MM.1S (cell line): ENCODE measurements around the gene PES1.

Experiments used
- DNase-seq: peaks from one replicate; pipeline ENCODE4 v3.0.0-alpha.2; 2015
- H2AFZ ChIP-seq: fragments of 300-600 bp; sonication (generic); 2 replicates; pipeline ENCODE4 v1.6.0; 2016; ENCODE audit warnings: antibody characterized with exemption, low read length
- H3F3A ChIP-seq: fragments of 300-600 bp; sonication (generic); 2 replicates; pipeline ENCODE4 v1.6.1; 2016; ENCODE audit warnings: mild to moderate bottlenecking, antibody characterized with exemption, low read length, moderate library complexity, mixed read lengths; ENCODE audit not compliant: insufficient read depth
- H3K27ac ChIP-seq: fragments of 300-600 bp; sonication (generic); 2 replicates; pipeline ENCODE4 v1.5.1; 2016; ENCODE audit warnings: mild to moderate bottlenecking, low read length
- H3K27me3 ChIP-seq: fragments of 300-600 bp; sonication (generic); replicated peaks from 2 replicates; pipeline ENCODE4 v1.6.0; 2016; ENCODE audit warnings: low read length; ENCODE audit not compliant: insufficient read depth
- H3K36me3 ChIP-seq: fragments of 300-600 bp; sonication (generic); replicated peaks from 2 replicates; pipeline ENCODE4 v1.6.1; 2016; ENCODE audit warnings: mild to moderate bottlenecking, low read length, mixed read lengths; ENCODE audit not compliant: insufficient read depth
- H3K4me1 ChIP-seq: fragments of 300-600 bp; sonication (generic); 2 replicates; pipeline ENCODE4 v1.6.1; 2016; ENCODE audit warnings: low read length, mixed read lengths
- H3K4me2 ChIP-seq: fragments of 300-600 bp; sonication (generic); 2 replicates; pipeline ENCODE4 v1.6.0; 2016; ENCODE audit warnings: low read depth, low read length
- H3K4me3 ChIP-seq: fragments of 300-600 bp; sonication (generic); 2 replicates; pipeline ENCODE4 v1.5.1; 2016; ENCODE audit warnings: low read length, mixed read lengths
- H3K79me2 ChIP-seq: fragments of 300-600 bp; sonication (generic); 2 replicates; pipeline ENCODE4 v1.6.1; 2016; ENCODE audit warnings: mixed run types, low read length, mixed read lengths
- H3K9ac ChIP-seq: fragments of 300-600 bp; sonication (generic); 2 replicates; pipeline ENCODE4 v1.6.1; 2016; ENCODE audit warnings: low read length, mixed read lengths
- H3K9me2 ChIP-seq: fragments of 300-600 bp; sonication (generic); replicated peaks from 2 replicates; pipeline ENCODE4 v1.6.1; 2016; ENCODE audit warnings: mild to moderate bottlenecking, low read length, mixed read lengths; ENCODE audit not compliant: insufficient read depth
- H3K9me3 ChIP-seq: fragments of 300-600 bp; sonication (generic); replicated peaks from 2 replicates; pipeline ENCODE4 v1.6.1; 2016; ENCODE audit warnings: mild to moderate bottlenecking, low read length, mixed read lengths; ENCODE audit not compliant: insufficient read depth
- H4K20me1 ChIP-seq: fragments of 300-600 bp; sonication (generic); 2 replicates; pipeline ENCODE4 v1.6.1; 2016; ENCODE audit warnings: mild to moderate bottlenecking, low read length, moderate library complexity, mixed read lengths; ENCODE audit not compliant: insufficient read depth
- EZH2 ChIP-seq: fragments of 300-600 bp; sonication (generic); optimal IDR thresholded peaks from 2 replicates; pipeline ENCODE3; 2017; ENCODE audit warnings: low read depth, mild to moderate bottlenecking, antibody characterized with exemption, low read length, mixed read lengths
- EZH2phosphoT487 ChIP-seq: fragments of 300-600 bp; sonication (generic); IDR thresholded peaks from 2 replicates; pipeline ENCODE4 v1.6.1; 2018; ENCODE audit warnings: antibody characterized with exemption, low read length
- TF ChIP-seq, protein P1 (sequence below): fragments of 300-600 bp; sonication (generic); IDR thresholded peaks from 2 replicates; pipeline ENCODE4 v1.5.1; 2016; ENCODE audit warnings: antibody characterized with exemption, low read length, mixed read lengths

The PES1 gene

DNA sequence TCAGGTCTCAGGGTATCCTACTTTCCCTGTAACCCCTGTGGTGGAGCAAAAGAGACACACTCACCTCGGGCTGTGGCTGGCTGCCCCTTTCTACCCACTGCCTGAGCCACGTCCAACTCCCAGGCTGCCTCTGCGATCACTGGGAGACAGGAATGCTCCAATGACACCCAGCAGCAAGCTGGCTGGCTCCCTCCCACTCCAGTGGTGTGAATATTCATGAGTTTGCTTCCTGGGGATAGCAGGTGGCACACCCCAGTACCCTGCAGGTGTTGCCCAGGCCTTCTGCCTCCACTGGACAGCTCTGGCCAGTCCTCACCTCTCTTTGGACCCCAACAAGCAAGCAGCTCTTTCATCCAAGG, 27.0 kb downstream of the PES1 start:
- H3K9ac ChIP-seq: no peak overlapping the region
- no peak for DNase-seq
- H4K20me1 ChIP-seq: no peaks in the 10 kb centered on the region
- peaks cover 18% of the 10 kb centered on the region for H3K27me3 ChIP-seq
- H2AFZ ChIP-seq: no peak overlapping the region
- no peak overlapping the region for H3K27ac ChIP-seq
- TF ChIP-seq, protein P1, sequence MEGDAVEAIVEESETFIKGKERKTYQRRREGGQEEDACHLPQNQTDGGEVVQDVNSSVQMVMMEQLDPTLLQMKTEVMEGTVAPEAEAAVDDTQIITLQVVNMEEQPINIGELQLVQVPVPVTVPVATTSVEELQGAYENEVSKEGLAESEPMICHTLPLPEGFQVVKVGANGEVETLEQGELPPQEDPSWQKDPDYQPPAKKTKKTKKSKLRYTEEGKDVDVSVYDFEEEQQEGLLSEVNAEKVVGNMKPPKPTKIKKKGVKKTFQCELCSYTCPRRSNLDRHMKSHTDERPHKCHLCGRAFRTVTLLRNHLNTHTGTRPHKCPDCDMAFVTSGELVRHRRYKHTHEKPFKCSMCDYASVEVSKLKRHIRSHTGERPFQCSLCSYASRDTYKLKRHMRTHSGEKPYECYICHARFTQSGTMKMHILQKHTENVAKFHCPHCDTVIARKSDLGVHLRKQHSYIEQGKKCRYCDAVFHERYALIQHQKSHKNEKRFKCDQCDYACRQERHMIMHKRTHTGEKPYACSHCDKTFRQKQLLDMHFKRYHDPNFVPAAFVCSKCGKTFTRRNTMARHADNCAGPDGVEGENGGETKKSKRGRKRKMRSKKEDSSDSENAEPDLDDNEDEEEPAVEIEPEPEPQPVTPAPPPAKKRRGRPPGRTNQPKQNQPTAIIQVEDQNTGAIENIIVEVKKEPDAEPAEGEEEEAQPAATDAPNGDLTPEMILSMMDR: no peak
- TF ChIP-seq EZH2phosphoT487: no peak
- no peak for TF ChIP-seq EZH2
- no peaks in the 10 kb centered on the region for H3F3A ChIP-seq
- no peaks in the 10 kb centered on the region for H3K79me2 ChIP-seq
- no peaks in the 10 kb centered on the region for H3K9me3 ChIP-seq
- no peaks in the 10 kb centered on the region for H3K9me2 ChIP-seq
- no peak overlapping the region for H3K4me3 ChIP-seq
- no peak overlapping the region for H3K4me2 ChIP-seq
- no peaks in the 10 kb centered on the region for H3K36me3 ChIP-seq
- H3K4me1 ChIP-seq: no peaks in the 10 kb centered on the region

DNA sequence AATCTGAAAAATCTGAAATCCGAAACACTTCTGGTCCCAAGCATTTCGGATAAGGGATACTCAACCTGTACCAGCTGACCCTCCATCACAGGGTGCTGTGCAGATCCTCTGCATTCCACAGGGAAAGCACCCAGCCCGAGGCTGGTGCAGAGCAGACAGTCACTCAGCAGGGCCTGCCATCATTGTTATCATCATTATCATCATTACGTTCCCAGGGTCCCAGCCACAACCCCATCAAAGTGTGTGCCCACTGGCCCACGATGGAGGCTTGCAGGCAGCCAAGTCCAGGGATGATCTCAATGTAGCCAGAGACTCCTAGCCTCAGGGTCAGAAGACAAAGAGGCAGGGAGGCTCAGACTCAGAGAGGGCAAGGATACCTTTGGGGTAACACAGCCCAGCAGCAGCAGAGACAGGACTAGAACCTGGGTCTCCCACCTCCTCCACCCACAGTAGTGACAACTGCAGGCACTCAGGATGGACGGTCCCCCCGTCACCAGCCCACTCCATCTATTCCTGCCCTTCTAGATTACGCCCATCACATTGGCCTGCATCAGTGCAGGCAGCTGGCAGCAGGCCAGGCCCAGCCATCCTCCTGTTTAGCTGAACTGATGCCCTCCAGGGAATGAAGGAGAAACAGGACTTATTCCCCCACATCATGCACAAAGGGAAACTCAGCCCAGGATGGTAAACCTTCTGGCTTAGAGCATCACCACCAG, 27.5 kb downstream of the PES1 start:
- no peaks in the 10 kb centered on the region for H3K36me3 ChIP-seq
- H3F3A ChIP-seq: no peaks in the 10 kb centered on the region
- no peaks in the 10 kb centered on the region for H3K9me3 ChIP-seq
- no peak overlapping the region for H3K4me3 ChIP-seq
- no peak overlapping the region for H3K9ac ChIP-seq
- TF ChIP-seq EZH2 (no peak), EZH2phosphoT487 (no peak)
- TF ChIP-seq, protein P1: no peak
- H3K79me2 ChIP-seq: no peaks in the 10 kb centered on the region
- no peaks in the 10 kb centered on the region for H4K20me1 ChIP-seq
- no peak overlapping the region for H3K27ac ChIP-seq
- no peak for DNase-seq
- H2AFZ ChIP-seq: no peak overlapping the region
- peaks cover 13% of the 10 kb centered on the region for H3K27me3 ChIP-seq
- no peaks in the 10 kb centered on the region for H3K9me2 ChIP-seq
- no peak overlapping the region for H3K4me2 ChIP-seq
- no peaks in the 10 kb centered on the region for H3K4me1 ChIP-seq

DNA sequence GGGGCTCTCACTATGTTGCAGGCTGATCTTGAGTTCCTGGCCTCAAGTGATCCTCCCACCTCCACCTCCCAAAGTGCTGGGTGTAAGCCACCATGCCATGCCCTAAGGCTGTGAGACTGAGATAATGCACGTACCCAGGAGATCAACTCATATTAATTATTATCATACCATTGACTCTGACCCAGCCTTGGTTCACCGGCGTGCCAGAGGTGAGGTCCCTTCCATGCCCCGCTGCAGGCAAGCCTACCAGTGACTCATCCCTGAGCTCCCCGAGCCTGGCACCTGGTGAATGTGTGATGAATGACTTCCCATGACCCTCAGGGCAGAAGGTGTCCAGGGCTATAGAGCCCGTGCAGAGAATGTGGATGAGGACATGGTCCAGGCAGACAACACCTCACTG, 29.3 kb downstream of the PES1 start:
- Histone ChIP-seq H3K4me3 (no peak overlapping the region), H4K20me1 (no peaks in the 10 kb centered on the region), H3K79me2 (no peaks in the 10 kb centered on the region), H3K4me2 (no peak overlapping the region), H3K9me3 (no peaks in the 10 kb centered on the region), H3K4me1 (no peaks in the 10 kb centered on the region), H3K9me2 (no peaks in the 10 kb centered on the region), H3F3A (no peaks in the 10 kb centered on the region), H3K36me3 (no peaks in the 10 kb centered on the region), H3K27ac (no peak overlapping the region), H2AFZ (no peak overlapping the region), H3K27me3 (peaks cover 5% of the 10 kb centered on the region), H3K9ac (no peak overlapping the region)
- no peak for DNase-seq
- TF ChIP-seq, protein P1: no peak
- TF ChIP-seq EZH2phosphoT487: no peak
- no peak for TF ChIP-seq EZH2
